ENCODE measurements around the gene PHF2.

Gene PHF2

DNA sequence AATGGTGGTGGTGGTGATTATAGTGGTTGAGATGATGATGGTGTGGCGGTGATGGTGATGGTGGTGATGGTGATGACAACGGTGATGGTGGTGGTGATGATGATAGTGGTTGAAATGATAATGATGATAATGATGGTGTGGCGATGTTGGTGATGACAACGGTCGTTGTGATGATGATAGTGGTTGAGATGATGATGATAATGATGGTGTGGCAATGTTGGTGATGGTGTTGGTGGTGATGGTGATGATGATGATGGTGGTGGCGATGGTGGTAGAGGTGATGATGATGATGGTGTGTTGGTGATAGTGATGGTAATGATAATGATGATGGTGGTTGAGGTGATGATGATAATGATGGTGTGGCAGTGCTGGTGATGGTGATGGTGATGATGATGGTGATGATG is 48.0 kb downstream of the PHF2 start:
- DNase-seq: no peak

DNA sequence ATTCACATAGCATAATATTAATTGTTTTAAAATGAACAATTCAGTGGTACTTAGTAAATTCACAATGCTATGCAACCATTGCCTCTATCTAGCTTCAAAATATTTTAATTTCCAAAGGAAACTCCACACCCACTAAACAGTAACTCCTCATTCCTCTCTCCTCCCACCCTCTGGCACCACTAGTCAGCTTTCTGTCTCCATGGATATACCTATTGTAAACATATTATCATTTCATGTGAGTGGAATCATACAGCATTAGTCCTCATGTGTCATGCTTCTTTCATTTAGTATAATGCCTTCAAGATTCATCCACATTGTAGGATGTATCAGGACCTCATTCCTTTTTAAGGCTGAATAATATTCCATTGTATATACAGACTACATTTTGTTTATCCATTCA is 48.6 kb downstream of the PHF2 start:
- DNase-seq: no peak

DNA sequence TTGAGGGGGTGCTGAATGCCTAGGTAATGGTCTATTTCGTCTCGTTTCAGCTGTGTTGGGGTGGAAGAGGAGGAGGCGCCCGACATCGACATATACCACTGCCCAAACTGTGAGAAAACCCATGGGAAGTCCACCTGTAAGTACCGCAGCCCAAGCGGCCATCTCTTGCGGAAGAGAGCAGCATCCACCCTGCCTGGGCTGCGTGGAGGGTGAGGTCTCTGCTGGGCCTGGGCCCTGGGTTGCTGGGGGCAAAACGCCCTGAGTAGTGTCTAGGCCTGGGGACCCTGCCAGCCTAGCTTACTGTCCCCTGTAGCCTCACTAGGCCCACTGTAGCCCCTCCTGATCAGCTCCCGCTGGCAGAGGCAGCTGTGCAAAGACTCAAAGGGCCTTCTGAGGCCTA is 53.5 kb downstream of the PHF2 start:
- no peak for DNase-seq

DNA sequence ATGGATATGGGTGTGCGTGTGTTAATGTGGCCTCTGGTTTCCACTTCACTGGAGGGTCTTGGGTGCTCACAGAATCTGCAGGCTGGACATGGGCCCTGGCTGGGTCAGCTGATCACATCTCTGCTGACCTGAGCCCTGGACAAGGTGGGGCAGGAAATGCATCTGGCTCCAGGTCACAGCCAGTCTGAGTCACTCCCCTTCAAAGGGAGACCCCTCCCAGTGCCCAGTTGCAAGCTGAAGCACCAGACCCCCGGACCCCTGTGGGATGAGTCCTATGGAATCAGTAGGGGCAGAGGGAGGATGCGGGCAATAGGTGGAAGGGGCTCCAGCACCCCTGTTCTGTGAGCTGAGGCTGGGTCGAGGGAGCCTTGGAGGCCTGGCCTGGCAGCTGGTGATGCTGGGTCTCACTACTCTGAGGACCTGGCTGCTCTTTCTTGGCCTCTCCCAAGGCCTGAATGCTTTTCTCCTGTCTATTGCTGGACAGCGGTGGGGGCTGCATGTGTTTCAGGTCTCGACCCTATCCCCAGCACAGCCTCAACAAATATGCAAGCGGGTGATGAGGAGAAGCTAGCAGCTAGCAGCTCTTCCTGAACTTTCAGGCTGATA is 54.5 kb downstream of the PHF2 start:
- DNase-seq: no peak

- no peak for DNase-seq
These were observed 57.3 kb downstream of the PHF2 start for GRCh38 chr9:93633492-93634221.

- DNase-seq: peak in 3 of 51 donors; percentile 2 to 10 (median 6)
These were observed 58.2 kb downstream of the PHF2 start for GRCh38 chr9:93634311-93635185.

- no peak for DNase-seq
These were observed 59.1 kb downstream of the PHF2 start for GRCh38 chr9:93635186-93636107.

- no peak for DNase-seq
These were observed 59.8 kb downstream of the PHF2 start for GRCh38 chr9:93636172-93636661.

DNA sequence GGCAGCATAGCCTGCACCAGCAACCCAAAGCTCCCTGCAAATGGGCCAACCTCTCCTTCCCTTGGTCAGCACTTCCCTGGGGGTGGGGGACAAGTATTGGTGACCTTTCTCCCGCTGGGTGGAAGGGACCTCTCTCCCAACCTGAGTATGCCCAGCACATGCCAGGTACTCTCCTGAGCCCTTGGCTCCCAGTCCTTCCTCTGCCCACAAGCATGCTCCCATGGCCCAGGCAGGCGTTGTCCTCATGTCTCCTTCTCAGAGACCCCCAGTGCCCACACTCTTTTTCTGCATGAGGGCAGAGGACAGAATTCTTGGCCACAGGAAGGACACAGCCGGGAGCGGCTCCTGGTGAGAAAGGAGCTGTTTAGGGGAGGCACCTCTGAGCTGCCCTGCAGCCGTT is 60.3 kb downstream of the PHF2 start:
- no peak for DNase-seq

DNA sequence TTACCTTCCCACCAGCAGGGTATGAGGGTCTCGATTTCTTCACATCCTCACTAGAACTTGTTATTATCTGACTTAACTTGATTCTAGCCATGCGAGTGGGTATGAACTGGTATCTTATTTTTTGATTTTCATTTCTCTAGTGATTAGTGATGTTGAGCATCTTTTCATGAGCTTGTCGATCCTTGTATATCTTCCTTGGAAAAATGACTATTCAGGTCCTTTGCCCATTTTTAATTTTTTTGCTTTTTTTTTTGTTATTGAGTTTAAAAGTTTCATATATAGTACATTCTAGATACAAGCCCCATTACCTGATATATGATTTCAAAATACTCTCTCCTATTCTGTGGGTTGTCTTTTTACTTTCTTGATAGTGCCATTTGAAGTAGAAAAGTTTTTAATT is 61.5 kb downstream of the PHF2 start:
- DNase-seq: no peak

DNA sequence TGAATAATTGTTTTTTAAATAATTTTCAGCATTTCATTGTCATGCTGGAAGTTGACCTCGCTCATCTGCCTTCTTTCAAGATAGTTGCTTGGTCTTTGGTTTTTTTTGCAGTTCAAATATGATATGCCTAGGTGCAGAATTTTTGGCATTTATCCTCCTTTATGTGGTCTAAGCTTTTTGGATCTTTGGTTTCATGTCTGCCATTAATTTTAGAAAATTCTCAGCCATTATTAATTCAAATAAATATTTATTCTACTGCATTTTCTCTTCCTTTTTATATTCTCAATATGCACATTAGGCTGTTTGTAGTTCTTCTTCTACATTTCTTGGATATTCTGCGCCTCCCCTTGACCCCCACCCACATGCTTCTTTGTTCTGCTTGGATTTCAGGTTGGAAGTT is 63.6 kb downstream of the PHF2 start:
- no peak for DNase-seq

DNA sequence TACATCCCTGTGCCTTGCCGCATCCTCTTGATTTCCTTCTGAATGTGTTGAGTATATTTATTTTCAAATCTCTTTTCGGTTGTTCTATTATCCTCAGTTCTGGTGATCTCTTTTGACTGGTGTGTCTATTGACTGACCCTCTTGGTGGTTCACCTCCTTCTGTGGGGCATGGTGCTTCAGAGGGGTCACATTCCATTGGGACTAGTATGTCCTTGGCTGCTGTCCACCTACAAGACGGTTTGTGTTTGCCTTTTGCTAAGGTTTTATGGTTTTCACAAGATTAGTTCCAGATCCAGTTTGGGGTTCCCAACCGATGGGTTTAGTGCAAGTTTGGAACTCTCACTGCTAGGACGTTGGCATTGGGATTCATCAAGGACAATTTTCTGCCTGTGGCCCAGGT is 66.6 kb downstream of the PHF2 start:
- no peak for DNase-seq

DNA sequence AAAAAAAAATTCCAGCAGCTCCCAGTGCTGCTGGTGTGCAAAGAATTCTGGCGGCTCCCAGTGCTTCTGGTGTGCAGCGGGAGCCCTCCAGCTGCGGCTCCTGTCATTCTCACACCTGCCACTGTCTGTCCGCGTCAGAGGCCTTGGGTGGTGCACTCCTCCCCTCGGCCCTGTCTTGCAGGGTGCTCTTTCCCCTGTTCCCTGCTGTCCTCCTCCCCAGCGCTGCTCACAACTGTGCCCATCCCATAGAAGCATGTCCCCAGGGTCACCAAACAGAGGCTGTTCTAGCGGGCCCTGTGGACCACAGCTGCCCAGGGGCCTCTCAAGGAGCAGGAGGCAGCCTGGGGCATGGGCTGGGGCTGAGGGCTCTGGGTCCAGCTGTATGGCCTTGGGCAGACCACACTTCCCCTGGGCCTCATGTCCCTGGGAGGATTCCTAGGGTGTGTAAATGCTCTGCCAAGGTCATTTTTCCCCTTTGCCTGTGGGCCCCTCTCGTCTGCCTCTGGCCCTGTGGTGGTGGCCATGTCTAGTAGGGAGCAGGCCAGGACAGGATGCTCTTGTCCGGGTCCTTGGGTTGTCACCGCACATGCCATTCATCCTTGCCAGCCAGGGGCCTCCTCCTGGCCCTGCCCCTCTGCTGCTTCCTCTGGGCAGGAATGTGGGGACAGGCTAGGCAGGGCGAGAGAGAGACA is 68.2 kb downstream of the PHF2 start:
- no peak for DNase-seq

DNA sequence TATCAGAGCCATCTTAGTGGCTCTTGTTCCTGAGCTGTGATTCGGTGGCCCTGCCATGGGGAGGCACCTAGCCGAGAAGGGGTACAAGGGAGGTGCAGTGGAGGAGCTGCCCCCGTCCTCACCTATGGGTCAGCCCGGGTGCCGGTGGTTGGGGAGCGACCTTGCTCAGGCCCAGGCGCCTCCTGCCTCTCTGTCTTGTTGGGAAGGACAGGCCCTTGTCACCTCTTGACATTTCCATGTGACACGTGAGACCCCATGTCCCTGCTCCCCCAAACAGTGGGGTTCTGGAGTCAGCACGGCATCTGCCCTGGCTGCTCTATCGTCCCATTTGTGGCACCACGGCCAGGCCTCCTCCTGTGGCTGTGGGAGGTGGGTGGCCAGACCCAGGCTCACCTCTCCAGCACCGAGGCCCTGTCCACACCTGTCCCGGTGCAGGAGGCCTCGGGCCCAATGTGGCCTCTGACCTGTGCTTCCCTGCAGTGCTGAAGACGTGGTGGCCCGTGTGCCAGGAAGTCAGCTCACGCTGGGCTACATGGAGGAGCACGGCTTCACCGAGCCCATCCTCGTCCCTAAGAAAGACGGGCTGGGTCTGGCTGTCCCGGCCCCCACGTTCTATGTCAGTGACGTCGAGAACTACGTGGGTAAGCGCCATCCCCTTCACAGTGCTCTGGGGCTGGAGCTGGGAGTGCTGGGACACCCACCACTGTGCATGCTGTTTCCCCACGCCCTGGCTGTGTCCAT is 68.9 kb downstream of the PHF2 start:
- no peak for DNase-seq

DNA sequence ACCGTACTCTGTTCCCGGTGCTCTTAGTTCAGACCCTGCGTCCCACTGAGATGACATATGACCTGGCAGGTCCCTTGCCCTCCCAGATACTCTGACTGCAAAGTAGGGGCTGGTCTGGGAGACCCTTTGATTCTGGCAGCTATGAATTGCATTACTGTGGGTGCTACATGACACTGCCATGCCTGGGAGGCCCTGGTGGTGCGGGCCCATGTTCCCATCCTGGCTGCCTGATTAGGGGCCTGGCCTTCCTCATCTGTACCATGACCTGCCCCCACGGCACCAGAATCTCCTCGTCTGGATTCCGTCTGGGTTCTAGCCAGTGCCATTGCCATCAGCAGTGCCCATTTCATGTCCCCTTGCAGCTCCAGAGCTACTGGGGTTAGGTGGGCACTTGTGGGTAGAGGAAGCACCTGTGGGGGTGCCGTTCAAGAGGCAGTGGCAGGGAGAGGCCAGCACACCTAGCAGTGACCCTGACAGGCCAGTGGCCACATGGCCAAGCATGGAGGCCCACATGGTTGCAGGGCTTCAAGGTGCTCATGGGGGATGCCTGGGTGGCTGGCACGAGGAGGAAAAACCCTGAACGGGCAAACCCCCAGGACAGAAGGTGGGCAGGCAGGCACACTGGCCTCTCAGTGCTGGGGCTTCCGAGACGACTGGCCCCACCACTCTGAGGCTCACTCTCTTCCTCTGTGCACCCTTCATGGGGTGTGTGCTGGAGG is 69.7 kb downstream of the PHF2 start:
- DNase-seq: no peak

DNA sequence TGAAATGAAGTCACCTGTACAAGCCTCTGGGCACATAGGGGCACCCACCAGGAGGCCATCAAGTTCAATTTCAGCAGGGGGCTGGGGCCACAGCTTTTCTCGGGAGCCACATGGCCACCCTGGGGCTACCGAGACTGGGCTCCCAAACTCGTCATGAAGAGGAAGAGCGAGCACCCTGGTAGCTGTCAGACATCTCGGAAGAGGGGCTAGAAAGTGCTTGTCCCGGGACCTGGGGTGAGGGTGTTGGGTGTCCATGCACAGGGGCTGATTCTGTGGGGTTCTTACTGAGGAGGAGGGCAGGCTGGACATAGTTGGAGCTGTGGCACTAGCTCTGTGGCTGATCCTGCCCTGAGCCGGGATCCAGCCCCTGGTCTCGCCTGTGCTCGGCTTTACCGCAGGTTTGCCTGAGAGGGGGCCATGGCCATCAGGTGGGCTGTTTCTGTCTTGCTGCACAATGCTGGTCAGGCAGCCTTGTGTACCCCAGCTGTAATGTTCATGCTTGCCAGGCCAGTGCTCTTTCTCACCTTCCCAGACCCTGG is 70.3 kb downstream of the PHF2 start:
- no peak for DNase-seq

DNA sequence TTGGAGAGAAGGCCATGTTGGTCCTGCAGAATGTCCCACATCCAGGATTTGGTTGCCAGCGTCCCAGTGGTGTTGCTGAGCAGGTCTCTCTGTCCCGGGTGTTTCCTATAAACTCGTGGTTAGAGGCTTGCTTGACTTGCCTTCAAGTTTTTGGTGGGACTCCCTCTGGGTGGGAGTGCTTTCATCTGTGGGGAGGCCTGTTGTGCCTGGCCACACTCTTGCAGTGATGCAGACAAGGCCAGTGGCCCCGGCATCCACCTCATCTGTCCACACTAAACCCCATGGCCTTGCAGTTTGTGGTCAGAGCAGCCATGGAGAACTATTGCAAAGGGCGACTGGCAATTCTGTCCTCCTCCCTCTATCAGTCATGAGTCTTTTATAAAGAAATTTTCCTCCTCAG is 71.8 kb downstream of the PHF2 start:
- no peak for DNase-seq

GRCh38 chr9:93648836-93649235 is 72.5 kb downstream of the PHF2 start:
- DNase-seq: no peak
